WTC11 (cell line): ENCODE results near the gene PXN. TPM values are rescaled to one million over a fixed set of nuclear protein-coding genes. Genes with fewer than 3 reads are reported as not detected.

Experiments used
- ATAC-seq: fragments of 200-7000 bp; cut with Tn5 transposase; 2 replicates; pipeline ENCODE4 v1.10.0; 2021; ENCODE audit warnings: mild to moderate bottlenecking, moderate library complexity
- CTCF ChIA-PET: fragments of 300-600 bp; sonication (Branson Sonifier 250); formaldehyde crosslinking; loops from one replicate; lab custom pipeline; 2021; ENCODE audit warnings: antibody characterized with exemption; lab: Charles Lee
- POLR2A ChIA-PET: fragments of 350-600 bp; sonication (Branson Sonifier 250); formaldehyde crosslinking; loops from one replicate; lab custom pipeline; 2021; ENCODE audit warnings: antibody characterized with exemption; lab: Charles Lee
- DNase-seq: peaks from one replicate; pipeline ENCODE4 v3.0.0; 2021; ENCODE audit warnings: low spot score
- H3K27ac Mint-ChIP-seq: 2 replicates; pipeline ENCODE4 v1.8.0; 2021; ENCODE audit warnings: mixed read lengths
- H3K27me3 Mint-ChIP-seq: 2 replicates; pipeline ENCODE4 v1.8.0; 2021; ENCODE audit warnings: low read depth, mild to moderate bottlenecking, moderate library complexity, mixed read lengths
- H3K36me3 Mint-ChIP-seq: 2 replicates; pipeline ENCODE4 v1.8.0; 2021; ENCODE audit warnings: mixed read lengths
- H3K4me1 Mint-ChIP-seq: 2 replicates; pipeline ENCODE4 v1.8.0; 2022; ENCODE audit warnings: mixed read lengths
- H3K4me3 Mint-ChIP-seq: 2 replicates; pipeline ENCODE4 v1.8.0; 2021; ENCODE audit warnings: mild to moderate bottlenecking, moderate library complexity, mixed read lengths
- H3K9me3 Mint-ChIP-seq: 2 replicates; pipeline ENCODE4 v1.8.0; 2021; ENCODE audit warnings: mixed read lengths
- CREB1 ChIP-seq: sonication (generic); formaldehyde crosslinking; IDR thresholded peaks from 2 replicates; pipeline ENCODE4 v1.8.0; 2023; ENCODE audit warnings: mild to moderate bottlenecking, missing genetic modification reagents
- ETV6 ChIP-seq: sonication (generic); formaldehyde crosslinking; IDR thresholded peaks from 2 replicates; pipeline ENCODE4 v1.8.1; 2022; ENCODE audit warnings: mild to moderate bottlenecking, missing genetic modification reagents
- GRHL2 ChIP-seq: fragments of 250-450 bp; sonication (Bioruptor Pico); IDR thresholded peaks from 2 replicates; pipeline ENCODE4 v1.8.0; 2022; ENCODE audit warnings: mild to moderate bottlenecking, moderate library complexity; ENCODE audit not compliant: insufficient replicate concordance, severe bottlenecking
- GTF2I ChIP-seq: fragments of 250-450 bp; sonication (Bioruptor Pico); conservative IDR thresholded peaks from 2 replicates; pipeline ENCODE4 v1.4.0; 2021; ENCODE audit warnings: mild to moderate bottlenecking
- HMGA2 ChIP-seq: fragments of 250-450 bp; sonication (Bioruptor Pico); IDR thresholded peaks from 2 replicates; pipeline ENCODE4 v1.4.0; 2021; ENCODE audit warnings: mild to moderate bottlenecking, moderate library complexity
- MXD4 ChIP-seq: fragments of 250-450 bp; sonication (Bioruptor Pico); IDR thresholded peaks from 2 replicates; pipeline ENCODE4 v1.8.0; 2021; ENCODE audit warnings: mild to moderate bottlenecking, moderate library complexity, borderline replicate concordance
- MYBL2 ChIP-seq: sonication (generic); formaldehyde crosslinking; IDR thresholded peaks from 2 replicates; pipeline ENCODE4 v1.8.1; 2023; ENCODE audit warnings: mild to moderate bottlenecking, moderate library complexity, missing genetic modification reagents
- NFATC4 ChIP-seq: fragments of 250-450 bp; sonication (Bioruptor Pico); IDR thresholded peaks from 2 replicates; pipeline ENCODE4 v1.9.0; 2021; ENCODE audit warnings: mild to moderate bottlenecking
- NR3C1 ChIP-seq: sonication (generic); formaldehyde crosslinking; conservative IDR thresholded peaks from 2 replicates; pipeline ENCODE4 v1.8.1; 2023; ENCODE audit warnings: low read depth, mild to moderate bottlenecking, missing genetic modification reagents
- OVOL2 ChIP-seq: fragments of 250-450 bp; sonication (Bioruptor Pico); IDR thresholded peaks from 2 replicates; pipeline ENCODE4 v1.9.0; 2021; ENCODE audit warnings: mild to moderate bottlenecking, borderline replicate concordance
- PRRX2 ChIP-seq: fragments of 250-450 bp; sonication (Bioruptor Pico); IDR thresholded peaks from 2 replicates; pipeline ENCODE4 v1.8.0; 2021; ENCODE audit warnings: mild to moderate bottlenecking
- RELA ChIP-seq: sonication (generic); formaldehyde crosslinking; IDR thresholded peaks from 2 replicates; pipeline ENCODE4 v1.8.1; 2022; ENCODE audit warnings: missing genetic modification reagents, mild to moderate bottlenecking, borderline replicate concordance
- SP1 ChIP-seq: sonication (generic); formaldehyde crosslinking; conservative IDR thresholded peaks from 2 replicates; pipeline ENCODE4 v1.8.1; 2022; ENCODE audit warnings: missing genetic modification reagents
- TEAD1 ChIP-seq: sonication (generic); formaldehyde crosslinking; IDR thresholded peaks from 2 replicates; pipeline ENCODE4 v1.8.0; 2022; ENCODE audit warnings: mild to moderate bottlenecking, missing genetic modification reagents
- TEAD4 ChIP-seq: sonication (generic); formaldehyde crosslinking; IDR thresholded peaks from 2 replicates; pipeline ENCODE4 v1.8.0; 2022; ENCODE audit warnings: mild to moderate bottlenecking, missing genetic modification reagents
- ZNF263 ChIP-seq: sonication (generic); formaldehyde crosslinking; IDR thresholded peaks from 2 replicates; pipeline ENCODE4 v1.8.1; 2022; ENCODE audit warnings: low read depth, mild to moderate bottlenecking, moderate library complexity, missing genetic modification reagents
- total RNA-seq: library from RNA; stranded (reverse); gene quantifications from 3 replicates; pipeline ENCODE4 v1.2.3, GENCODE V29; 2021
- TF ChIP-seq, protein P1 (sequence below): sonication (generic); formaldehyde crosslinking; IDR thresholded peaks from 2 replicates; pipeline ENCODE4 v1.8.0; 2023; ENCODE audit warnings: mild to moderate bottlenecking, missing genetic modification reagents
- TF ChIP-seq, protein P2 (sequence below): fragments of 250-450 bp; sonication (Bioruptor Pico); IDR thresholded peaks from 2 replicates; pipeline ENCODE4 v1.8.0; 2021; ENCODE audit warnings: mild to moderate bottlenecking
- TF ChIP-seq, protein P3 (sequence below): sonication (generic); formaldehyde crosslinking; IDR thresholded peaks from 2 replicates; pipeline ENCODE4 v1.8.0; 2022; ENCODE audit warnings: mild to moderate bottlenecking, missing genetic modification reagents
- TF ChIP-seq, protein P4 (sequence below): sonication (generic); formaldehyde crosslinking; IDR thresholded peaks from 2 replicates; pipeline ENCODE4 v1.8.1; 2023; ENCODE audit warnings: mild to moderate bottlenecking, missing genetic modification reagents, moderate library complexity
- TF ChIP-seq, protein P5 (sequence below): sonication (generic); formaldehyde crosslinking; conservative IDR thresholded peaks from 2 replicates; pipeline ENCODE4 v1.8.1; 2022; ENCODE audit warnings: mild to moderate bottlenecking, missing genetic modification reagents
- TF ChIP-seq, protein P6 (sequence below): sonication (generic); formaldehyde crosslinking; IDR thresholded peaks from 2 replicates; pipeline ENCODE4 v1.8.1; 2023; ENCODE audit warnings: mild to moderate bottlenecking, moderate library complexity, missing genetic modification reagents

Gene PXN
- total RNA-seq, 1 experiment from 2014 or later: 132 TPM

DNA sequence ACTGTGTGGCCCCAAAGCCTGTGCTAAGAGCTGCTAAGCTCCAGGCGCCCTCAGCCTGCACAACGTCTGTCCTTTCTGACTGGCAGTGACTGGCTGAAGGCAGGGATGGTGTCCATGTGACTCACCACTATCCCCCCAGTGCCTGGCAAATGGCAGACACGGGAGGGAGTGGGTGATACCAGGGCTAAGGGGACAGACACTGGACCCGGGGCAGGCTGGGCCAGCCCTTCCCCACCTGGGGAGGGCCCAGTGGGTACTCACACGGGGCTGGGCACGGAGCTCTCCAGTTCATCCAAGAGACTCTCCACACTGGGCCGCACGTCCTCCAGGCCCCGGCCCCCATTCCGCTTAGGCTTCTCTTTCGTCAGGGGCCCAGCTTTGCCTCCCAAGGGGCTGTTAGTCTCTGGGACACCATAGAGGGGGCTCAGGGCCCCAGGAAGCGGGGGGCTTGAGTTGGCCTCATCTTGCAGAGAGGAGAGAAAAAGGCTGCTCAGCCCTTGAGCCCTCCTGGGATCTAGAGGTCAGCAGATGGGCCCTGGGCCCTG is 43.2 kb downstream of the PXN start:
- Mint-ChIP-seq H3K36me3 (peaks cover 36% of the 10 kb centered on the region), H3K4me3 (no peak overlapping the region), H3K27me3 (no peaks in the 10 kb centered on the region), H3K9me3 (no peaks in the 10 kb centered on the region)
- ChIA-PET CTCF (interaction anchor here (0.5 to 2.4 kb wide), 4 partner anchors 21 to 104 kb away, joined by 3 to 10 read pairs (median 4); partner anchors contain the start of genes PXN, RPLP0 and SIRT4), POLR2A (interaction anchor here (2.7 kb wide), 1 partner anchor 21 kb away, joined by 8 read pairs; the partner anchor contains the start of gene RPLP0)
- DNase-seq: no peak
- no peak for ATAC-seq
- no peak for TF ChIP-seq SP1 (CRISPR knock-in tag)
- no peak for TF ChIP-seq GTF2I (CRISPR knock-in tag)
- no peak for TF ChIP-seq PRRX2 (CRISPR knock-in tag)
- TF ChIP-seq, protein P1, sequence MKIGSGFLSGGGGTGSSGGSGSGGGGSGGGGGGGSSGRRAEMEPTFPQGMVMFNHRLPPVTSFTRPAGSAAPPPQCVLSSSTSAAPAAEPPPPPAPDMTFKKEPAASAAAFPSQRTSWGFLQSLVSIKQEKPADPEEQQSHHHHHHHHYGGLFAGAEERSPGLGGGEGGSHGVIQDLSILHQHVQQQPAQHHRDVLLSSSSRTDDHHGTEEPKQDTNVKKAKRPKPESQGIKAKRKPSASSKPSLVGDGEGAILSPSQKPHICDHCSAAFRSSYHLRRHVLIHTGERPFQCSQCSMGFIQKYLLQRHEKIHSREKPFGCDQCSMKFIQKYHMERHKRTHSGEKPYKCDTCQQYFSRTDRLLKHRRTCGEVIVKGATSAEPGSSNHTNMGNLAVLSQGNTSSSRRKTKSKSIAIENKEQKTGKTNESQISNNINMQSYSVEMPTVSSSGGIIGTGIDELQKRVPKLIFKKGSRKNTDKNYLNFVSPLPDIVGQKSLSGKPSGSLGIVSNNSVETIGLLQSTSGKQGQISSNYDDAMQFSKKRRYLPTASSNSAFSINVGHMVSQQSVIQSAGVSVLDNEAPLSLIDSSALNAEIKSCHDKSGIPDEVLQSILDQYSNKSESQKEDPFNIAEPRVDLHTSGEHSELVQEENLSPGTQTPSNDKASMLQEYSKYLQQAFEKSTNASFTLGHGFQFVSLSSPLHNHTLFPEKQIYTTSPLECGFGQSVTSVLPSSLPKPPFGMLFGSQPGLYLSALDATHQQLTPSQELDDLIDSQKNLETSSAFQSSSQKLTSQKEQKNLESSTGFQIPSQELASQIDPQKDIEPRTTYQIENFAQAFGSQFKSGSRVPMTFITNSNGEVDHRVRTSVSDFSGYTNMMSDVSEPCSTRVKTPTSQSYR (CRISPR knock-in tag): no peak
- no peak for TF ChIP-seq RELA (CRISPR knock-in tag)
- TF ChIP-seq MYBL2: no peak
- TF ChIP-seq MXD4 (CRISPR knock-in tag): no peak
- no peak for TF ChIP-seq TEAD4 (CRISPR knock-in tag)
- TF ChIP-seq, protein P2, sequence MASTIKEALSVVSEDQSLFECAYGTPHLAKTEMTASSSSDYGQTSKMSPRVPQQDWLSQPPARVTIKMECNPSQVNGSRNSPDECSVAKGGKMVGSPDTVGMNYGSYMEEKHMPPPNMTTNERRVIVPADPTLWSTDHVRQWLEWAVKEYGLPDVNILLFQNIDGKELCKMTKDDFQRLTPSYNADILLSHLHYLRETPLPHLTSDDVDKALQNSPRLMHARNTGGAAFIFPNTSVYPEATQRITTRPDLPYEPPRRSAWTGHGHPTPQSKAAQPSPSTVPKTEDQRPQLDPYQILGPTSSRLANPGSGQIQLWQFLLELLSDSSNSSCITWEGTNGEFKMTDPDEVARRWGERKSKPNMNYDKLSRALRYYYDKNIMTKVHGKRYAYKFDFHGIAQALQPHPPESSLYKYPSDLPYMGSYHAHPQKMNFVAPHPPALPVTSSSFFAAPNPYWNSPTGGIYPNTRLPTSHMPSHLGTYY (CRISPR knock-in tag): no peak
- TF ChIP-seq OVOL2: no peak
- TF ChIP-seq NFATC4: no peak
- TF ChIP-seq, protein P3, sequence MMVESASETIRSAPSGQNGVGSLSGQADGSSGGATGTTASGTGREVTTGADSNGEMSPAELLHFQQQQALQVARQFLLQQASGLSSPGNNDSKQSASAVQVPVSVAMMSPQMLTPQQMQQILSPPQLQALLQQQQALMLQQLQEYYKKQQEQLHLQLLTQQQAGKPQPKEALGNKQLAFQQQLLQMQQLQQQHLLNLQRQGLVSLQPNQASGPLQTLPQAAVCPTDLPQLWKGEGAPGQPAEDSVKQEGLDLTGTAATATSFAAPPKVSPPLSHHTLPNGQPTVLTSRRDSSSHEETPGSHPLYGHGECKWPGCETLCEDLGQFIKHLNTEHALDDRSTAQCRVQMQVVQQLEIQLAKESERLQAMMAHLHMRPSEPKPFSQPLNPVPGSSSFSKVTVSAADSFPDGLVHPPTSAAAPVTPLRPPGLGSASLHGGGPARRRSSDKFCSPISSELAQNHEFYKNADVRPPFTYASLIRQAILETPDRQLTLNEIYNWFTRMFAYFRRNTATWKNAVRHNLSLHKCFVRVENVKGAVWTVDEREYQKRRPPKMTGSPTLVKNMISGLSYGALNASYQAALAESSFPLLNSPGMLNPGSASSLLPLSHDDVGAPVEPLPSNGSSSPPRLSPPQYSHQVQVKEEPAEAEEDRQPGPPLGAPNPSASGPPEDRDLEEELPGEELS (CRISPR knock-in tag): no peak
- no peak for TF ChIP-seq HMGA2 (CRISPR knock-in tag)
- TF ChIP-seq, protein P4, sequence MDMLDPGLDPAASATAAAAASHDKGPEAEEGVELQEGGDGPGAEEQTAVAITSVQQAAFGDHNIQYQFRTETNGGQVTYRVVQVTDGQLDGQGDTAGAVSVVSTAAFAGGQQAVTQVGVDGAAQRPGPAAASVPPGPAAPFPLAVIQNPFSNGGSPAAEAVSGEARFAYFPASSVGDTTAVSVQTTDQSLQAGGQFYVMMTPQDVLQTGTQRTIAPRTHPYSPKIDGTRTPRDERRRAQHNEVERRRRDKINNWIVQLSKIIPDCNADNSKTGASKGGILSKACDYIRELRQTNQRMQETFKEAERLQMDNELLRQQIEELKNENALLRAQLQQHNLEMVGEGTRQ (CRISPR knock-in tag): no peak
- TF ChIP-seq TEAD1 (CRISPR knock-in tag): no peak
- TF ChIP-seq ETV6 (CRISPR knock-in tag): no peak
- TF ChIP-seq GRHL2 (CRISPR knock-in tag): no peak
- no peak for TF ChIP-seq CREB1 (CRISPR knock-in tag)
- TF ChIP-seq ZNF263 (CRISPR knock-in tag): no peak
- TF ChIP-seq NR3C1 (CRISPR knock-in tag): no peak
- TF ChIP-seq, all 79 proteins: peak for 0
- Mint-ChIP-seq H3K4me1 (peaks cover 19% of the 10 kb centered on the region), H3K27ac (no peak overlapping the region)

DNA sequence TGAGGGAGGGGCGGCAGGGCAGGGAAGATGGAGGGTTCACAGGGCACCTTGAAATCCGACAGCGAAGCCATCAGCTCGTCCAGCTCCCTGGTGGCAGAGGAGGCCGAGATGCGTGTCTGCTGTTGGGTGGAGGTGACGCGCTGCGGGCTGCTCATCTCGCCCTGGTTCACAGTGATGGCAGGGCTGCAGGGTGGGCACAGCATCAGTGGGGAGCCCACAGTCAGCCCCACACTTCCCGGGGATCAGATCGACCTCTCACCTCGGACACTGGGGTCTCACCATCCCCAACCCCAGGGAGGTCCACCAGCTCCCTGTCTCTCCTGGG is 44.0 kb downstream of the PXN start:
- Mint-ChIP-seq H3K4me1 (peaks cover 13% of the 10 kb centered on the region), H3K9me3 (no peaks in the 10 kb centered on the region), H3K27me3 (no peaks in the 10 kb centered on the region), H3K36me3 (peaks cover 36% of the 10 kb centered on the region), H3K4me3 (no peak overlapping the region), H3K27ac (no peak overlapping the region)
- CTCF ChIA-PET: interaction anchor here (0.5 to 2.4 kb wide), 4 partner anchors 20 to 209 kb away, joined by 3 to 10 read pairs (median 4); partner anchors contain the start of genes PXN and RPLP0
- DNase-seq: no peak
- POLR2A ChIA-PET: interaction anchor here (2.7 kb wide), 1 partner anchor 21 kb away, joined by 8 read pairs; the partner anchor contains the start of gene RPLP0
- TF ChIP-seq, protein P4 (CRISPR knock-in tag): no peak
- TF ChIP-seq, protein P5, sequence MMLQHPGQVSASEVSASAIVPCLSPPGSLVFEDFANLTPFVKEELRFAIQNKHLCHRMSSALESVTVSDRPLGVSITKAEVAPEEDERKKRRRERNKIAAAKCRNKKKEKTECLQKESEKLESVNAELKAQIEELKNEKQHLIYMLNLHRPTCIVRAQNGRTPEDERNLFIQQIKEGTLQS (CRISPR knock-in tag): no peak
- TF ChIP-seq, protein P6, sequence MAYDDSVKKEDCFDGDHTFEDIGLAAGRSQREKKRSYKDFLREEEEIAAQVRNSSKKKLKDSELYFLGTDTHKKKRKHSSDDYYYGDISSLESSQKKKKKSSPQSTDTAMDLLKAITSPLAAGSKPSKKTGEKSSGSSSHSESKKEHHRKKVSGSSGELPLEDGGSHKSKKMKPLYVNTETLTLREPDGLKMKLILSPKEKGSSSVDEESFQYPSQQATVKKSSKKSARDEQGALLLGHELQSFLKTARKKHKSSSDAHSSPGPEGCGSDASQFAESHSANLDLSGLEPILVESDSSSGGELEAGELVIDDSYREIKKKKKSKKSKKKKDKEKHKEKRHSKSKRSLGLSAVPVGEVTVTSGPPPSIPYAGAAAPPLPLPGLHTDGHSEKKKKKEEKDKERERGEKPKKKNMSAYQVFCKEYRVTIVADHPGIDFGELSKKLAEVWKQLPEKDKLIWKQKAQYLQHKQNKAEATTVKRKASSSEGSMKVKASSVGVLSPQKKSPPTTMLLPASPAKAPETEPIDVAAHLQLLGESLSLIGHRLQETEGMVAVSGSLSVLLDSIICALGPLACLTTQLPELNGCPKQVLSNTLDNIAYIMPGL: no peak
- TF ChIP-seq, protein P2 (CRISPR knock-in tag): no peak
- ATAC-seq: no peak
